Liver (tissue), 9 donors: ENCODE measurements around the gene PPP4C. TPM values are rescaled to one million over a fixed set of nuclear protein-coding genes. Genes with fewer than 3 reads are reported as not detected.
A peak's percentile ranks its signal among the peaks of the same experiment; 100 is the strongest.

ENCODE experiments used
- DNase-seq: peaks from one replicate; pipeline ENCODE4 v3.0.0-alpha.2; 2017; ENCODE audit warnings: low spot score
- H3K27ac ChIP-seq, 2 donors: one replicate each; pipeline ENCODE4 v1.7.0; 2013; ENCODE audit warnings: inconsistent platforms in 2 of 2, low read length in 2 of 2, control low read depth in 1 of 2, low read depth in 1 of 2, mild to moderate bottlenecking in 1 of 2
- H3K27me3 ChIP-seq, 4 donors: one replicate each; pipeline versions ENCODE4 v1.6.1 to v1.7.0; 2013; ENCODE audit warnings: low read length in 3 of 4, inconsistent platforms in 1 of 4, mild to moderate bottlenecking in 1 of 4, moderate library complexity in 1 of 4; ENCODE audit not compliant: control insufficient read depth in 4 of 4, insufficient read depth in 4 of 4
- H3K36me3 ChIP-seq, 4 donors: one replicate each; pipeline versions ENCODE4 v1.6.1 to v1.7.0; 2013; ENCODE audit warnings: low read length in 3 of 4, mild to moderate bottlenecking in 3 of 4, low read depth in 1 of 4, moderate library complexity in 1 of 4; ENCODE audit not compliant: control insufficient read depth in 4 of 4, insufficient read depth in 3 of 4
- H3K4me1 ChIP-seq, 4 donors: one replicate each; pipeline versions ENCODE4 v1.6.1 to v1.7.0; 2013; ENCODE audit warnings: low read length in 3 of 4, mild to moderate bottlenecking in 3 of 4, moderate library complexity in 1 of 4; ENCODE audit not compliant: control insufficient read depth in 4 of 4, insufficient read depth in 4 of 4
- H3K4me3 ChIP-seq, 3 donors: one replicate each; pipeline versions ENCODE4 v1.6.1 to v1.7.0; 2013; ENCODE audit warnings: low read length in 3 of 3, control low read depth in 1 of 3, low read depth in 1 of 3, mild to moderate bottlenecking in 1 of 3
- H3K9ac ChIP-seq, 2 donors: one replicate each; pipeline ENCODE4 v1.7.0; 2013; ENCODE audit warnings: low read length in 2 of 2, mild to moderate bottlenecking in 2 of 2, moderate library complexity in 2 of 2, control low read depth in 1 of 2, low read depth in 1 of 2
- H3K9me3 ChIP-seq, 4 donors: one replicate each; pipeline versions ENCODE4 v1.6.1 to v1.7.0; 2013; ENCODE audit warnings: low read length in 3 of 4; ENCODE audit not compliant: control insufficient read depth in 4 of 4
- ATF3 ChIP-seq: IDR thresholded peaks from 2 replicates; pipeline ENCODE4 v1.6.1; 2016; ENCODE audit warnings: antibody characterized with exemption
- CTCF ChIP-seq: fragments of 150-350 bp; IDR thresholded peaks from 2 replicates; pipeline ENCODE4 v1.5.1; 2017; ENCODE audit warnings: improper control_type of control experiment, low read depth, low read length; ENCODE audit not compliant: missing input control
- EGR1 ChIP-seq, 2 donors: IDR thresholded peaks; 2 replicates each; pipeline ENCODE4 v1.6.1; 2016 to 2018; ENCODE audit warnings: antibody characterized with exemption in 2 of 2, low read depth in 2 of 2
- FOXA1 ChIP-seq: IDR thresholded peaks from 2 replicates; pipeline ENCODE4 v1.6.1; 2016; ENCODE audit warnings: antibody characterized with exemption
- FOXA2 ChIP-seq: IDR thresholded peaks from 2 replicates; pipeline ENCODE4 v1.6.1; 2016; ENCODE audit warnings: antibody characterized with exemption
- GABPA ChIP-seq, 2 donors: IDR thresholded peaks in 1 of 2; conservative IDR thresholded peaks in 1 of 2; 2 replicates each; pipeline ENCODE4 v1.6.1; 2016; ENCODE audit warnings: antibody characterized with exemption in 2 of 2, mild to moderate bottlenecking in 1 of 2, moderate library complexity in 1 of 2
- HNF4A ChIP-seq, 2 donors: conservative IDR thresholded peaks; 2 replicates each; pipeline ENCODE4 v1.6.1; 2016; ENCODE audit warnings: antibody characterized with exemption in 2 of 2, mild to moderate bottlenecking in 2 of 2
- HNF4G ChIP-seq: IDR thresholded peaks from 2 replicates; pipeline ENCODE4 v1.6.1; 2016; ENCODE audit warnings: antibody characterized with exemption
- JUND ChIP-seq, 2 donors: IDR thresholded peaks; 2 replicates each; pipeline ENCODE4 v1.6.1; 2016; ENCODE audit warnings: antibody characterized with exemption in 2 of 2
- NR2F2 ChIP-seq: IDR thresholded peaks from 2 replicates; pipeline ENCODE4 v1.6.1; 2016; ENCODE audit warnings: antibody characterized with exemption
- RAD21 ChIP-seq, 2 donors: IDR thresholded peaks; 2 replicates each; pipeline ENCODE4 v1.6.1; 2016; ENCODE audit warnings: antibody characterized with exemption in 2 of 2, mild to moderate bottlenecking in 2 of 2
- RXRA ChIP-seq, 2 donors: IDR thresholded peaks; 2 replicates each; pipeline ENCODE4 v1.6.1; 2017 to 2018; ENCODE audit warnings: antibody characterized with exemption in 2 of 2, mild to moderate bottlenecking in 1 of 2
- SP1 ChIP-seq: IDR thresholded peaks from 2 replicates; pipeline ENCODE4 v1.6.1; 2018; ENCODE audit warnings: antibody characterized with exemption, mild to moderate bottlenecking
- TAF1 ChIP-seq: conservative IDR thresholded peaks from 2 replicates; pipeline ENCODE4 v1.6.1; 2016; ENCODE audit warnings: antibody characterized with exemption, mild to moderate bottlenecking
- YY1 ChIP-seq: IDR thresholded peaks from 2 replicates; pipeline ENCODE4 v1.6.1; 2016; ENCODE audit warnings: antibody characterized with exemption, mild to moderate bottlenecking
- ZBTB33 ChIP-seq: IDR thresholded peaks from 2 replicates; pipeline ENCODE4 v1.6.1; 2016; ENCODE audit warnings: antibody characterized with exemption
- WGBS: extraction: QIAGEN DNeasy Blood & Tissue Kit; methylation state at CpG from one replicate; pipeline ENCODE4 v1.1.7; 2013; 5-methylcytosine and 5-hydroxymethylcytosine counted together
- polyA plus RNA-seq, 2 donors: library from polyadenylated mRNA; stranded (reverse) in 1 of 2; unstranded in 1 of 2; fragments of 200-250 nt in 1 of 2; fragments of >200 nt in 1 of 2; fragmentation: Nextera tagmentation in 1 of 2; extraction: Ambion mirVana in 1 of 2; gene quantifications; one replicate each; pipeline versions ENCODE4 v1.2.1 to v1.2.3, GENCODE V29; 2013 to 2015
- total RNA-seq, 2 donors: library from RNA; depleted of rRNA; stranded (reverse); fragments of >200 nt; gene quantifications; one replicate each; pipeline ENCODE4 v1.2.3, GENCODE V29; 2014
- TF ChIP-seq, protein P1 (sequence below): IDR thresholded peaks from 2 replicates; pipeline ENCODE4 v1.6.1; 2016; ENCODE audit warnings: antibody characterized with exemption
- TF ChIP-seq, protein P2 (sequence below): IDR thresholded peaks from 2 replicates; pipeline ENCODE4 v1.6.1; 2016; ENCODE audit warnings: antibody characterized with exemption, mild to moderate bottlenecking
- donor health status: healthy.
- donor health status: healthy.
- donor health status: healthy.
- donor health status: healthy.
- donor health status: healthy.

The PPP4C gene
- total and polyA plus RNA-seq, 4 donors = 49.7 to 79.6 (median 62.5) TPM

DNA sequence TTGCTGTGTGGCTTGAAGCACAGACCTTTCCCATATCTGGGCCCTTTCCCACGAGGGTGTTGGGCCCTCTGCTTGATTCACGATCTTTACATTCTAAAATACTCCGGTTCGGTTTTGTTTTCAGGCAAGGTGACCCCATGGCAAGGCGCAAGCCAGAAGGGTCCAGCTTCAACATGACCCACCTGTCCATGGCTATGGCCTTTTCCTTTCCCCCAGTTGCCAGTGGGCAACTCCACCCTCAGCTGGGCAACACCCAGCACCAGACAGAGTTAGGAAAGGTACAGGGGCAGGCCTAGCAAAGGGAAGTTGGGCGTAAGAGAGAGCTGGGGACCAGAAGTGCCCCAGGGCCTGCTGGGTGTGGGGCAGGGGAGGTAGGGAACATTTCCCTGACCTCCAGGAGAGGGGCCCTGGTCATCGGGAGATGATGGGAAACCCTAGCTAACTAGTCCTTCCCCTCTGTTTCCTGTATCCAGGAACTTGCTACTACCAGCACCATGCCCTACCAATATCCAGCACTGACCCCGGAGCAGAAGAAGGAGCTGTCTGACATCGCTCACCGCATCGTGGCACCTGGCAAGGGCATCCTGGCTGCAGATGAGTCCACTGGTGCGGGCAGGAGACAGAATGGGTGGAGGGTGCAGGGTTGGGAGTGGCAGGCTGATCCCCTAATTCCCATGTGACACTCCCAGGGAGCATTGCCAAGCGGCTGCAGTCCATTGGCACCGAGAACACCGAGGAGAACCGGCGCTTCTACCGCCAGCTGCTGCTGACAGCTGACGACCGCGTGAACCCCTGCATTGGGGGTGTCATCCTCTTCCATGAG, 8.8 kb upstream of the PPP4C start:
- Histone ChIP-seq H3K4me1 (peaks cover 0 to 34% (median 14%) of the 10 kb centered on the region in 4 donors), H3K9ac (peak overlapping the region; percentile 95 to 99), H3K27me3 (no peaks in the 10 kb centered on the region), H3K36me3 (peaks cover 14 to 34% (median 32%) of the 10 kb centered on the region in 4 donors), H3K9me3 (no peaks in the 10 kb centered on the region), H3K4me3 (peak overlapping the region; percentile 66 to 97 (median 83)), H3K27ac (peak overlapping the region; percentile 99 to 100)
- no peak for DNase-seq
- 35% methylated on average over 21 of the region's 21 CpGs for WGBS
- TF ChIP-seq NR2F2 (no peak), HNF4G (no peak), FOXA1 (no peak), HNF4A (conservative IDR thresholded peaks at IDR 0.05) (no peak), RXRA (IDR thresholded peaks at IDR 0.05) (no peak), CTCF (no peak), SP1 (no peak), TAF1 (no peak), EGR1 (IDR thresholded peaks at IDR 0.05; ENCODE audit: low read depth in 2 of 2) (no peak), ATF3 (no peak), JUND (IDR thresholded peaks at IDR 0.05) (no peak), FOXA2 (no peak), ZBTB33 (no peak), RAD21 (IDR thresholded peaks at IDR 0.05) (no peak), GABPA (IDR thresholded peaks at IDR 0.05 in 1 of 2, conservative IDR thresholded peaks at IDR 0.05 in 1 of 2) (no peak), YY1 (no peak)
- TF ChIP-seq, protein P1, sequence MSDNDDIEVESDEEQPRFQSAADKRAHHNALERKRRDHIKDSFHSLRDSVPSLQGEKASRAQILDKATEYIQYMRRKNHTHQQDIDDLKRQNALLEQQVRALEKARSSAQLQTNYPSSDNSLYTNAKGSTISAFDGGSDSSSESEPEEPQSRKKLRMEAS = no peak
- TF ChIP-seq, protein P2, sequence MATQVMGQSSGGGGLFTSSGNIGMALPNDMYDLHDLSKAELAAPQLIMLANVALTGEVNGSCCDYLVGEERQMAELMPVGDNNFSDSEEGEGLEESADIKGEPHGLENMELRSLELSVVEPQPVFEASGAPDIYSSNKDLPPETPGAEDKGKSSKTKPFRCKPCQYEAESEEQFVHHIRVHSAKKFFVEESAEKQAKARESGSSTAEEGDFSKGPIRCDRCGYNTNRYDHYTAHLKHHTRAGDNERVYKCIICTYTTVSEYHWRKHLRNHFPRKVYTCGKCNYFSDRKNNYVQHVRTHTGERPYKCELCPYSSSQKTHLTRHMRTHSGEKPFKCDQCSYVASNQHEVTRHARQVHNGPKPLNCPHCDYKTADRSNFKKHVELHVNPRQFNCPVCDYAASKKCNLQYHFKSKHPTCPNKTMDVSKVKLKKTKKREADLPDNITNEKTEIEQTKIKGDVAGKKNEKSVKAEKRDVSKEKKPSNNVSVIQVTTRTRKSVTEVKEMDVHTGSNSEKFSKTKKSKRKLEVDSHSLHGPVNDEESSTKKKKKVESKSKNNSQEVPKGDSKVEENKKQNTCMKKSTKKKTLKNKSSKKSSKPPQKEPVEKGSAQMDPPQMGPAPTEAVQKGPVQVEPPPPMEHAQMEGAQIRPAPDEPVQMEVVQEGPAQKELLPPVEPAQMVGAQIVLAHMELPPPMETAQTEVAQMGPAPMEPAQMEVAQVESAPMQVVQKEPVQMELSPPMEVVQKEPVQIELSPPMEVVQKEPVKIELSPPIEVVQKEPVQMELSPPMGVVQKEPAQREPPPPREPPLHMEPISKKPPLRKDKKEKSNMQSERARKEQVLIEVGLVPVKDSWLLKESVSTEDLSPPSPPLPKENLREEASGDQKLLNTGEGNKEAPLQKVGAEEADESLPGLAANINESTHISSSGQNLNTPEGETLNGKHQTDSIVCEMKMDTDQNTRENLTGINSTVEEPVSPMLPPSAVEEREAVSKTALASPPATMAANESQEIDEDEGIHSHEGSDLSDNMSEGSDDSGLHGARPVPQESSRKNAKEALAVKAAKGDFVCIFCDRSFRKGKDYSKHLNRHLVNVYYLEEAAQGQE = no peak
